Lower leg skin (tissue), 4 donors: ENCODE results near the gene CYP19A1. TPM values are rescaled to one million over a fixed set of nuclear protein-coding genes. Genes with fewer than 3 reads are reported as not detected.
A peak's percentile ranks its signal among the peaks of the same experiment; 100 is the strongest.

Experiments
- DNase-seq, 2 donors: peaks; one replicate each; pipeline ENCODE4 v3.0.0-alpha.2; 2019; ENCODE audit warnings: low spot score in 2 of 2
- H3K4me3 ChIP-seq: fragments of 200-600 bp; sonication (generic); 2 replicates; pipeline ENCODE4 v1.5.1; 2017; ENCODE audit warnings: mild to moderate bottlenecking, low read depth; ENCODE audit not compliant: poor library complexity, severe bottlenecking
- POLR2A ChIP-seq, 2 donors: fragments of 450-650 bp; IDR thresholded peaks; one replicate each; pipeline ENCODE4 v1.6.1; 2016 to 2017; ENCODE audit warnings: antibody characterized with exemption in 2 of 2, mild to moderate bottlenecking in 1 of 2, moderate library complexity in 1 of 2
- WGBS, 2 donors: methylation state at CpG; one replicate each; pipeline ENCODE4 v1.1.5; 2018; 5-methylcytosine and 5-hydroxymethylcytosine counted together
- intact Hi-C: fragments of 100-400 bp; cut with DNase I; formaldehyde crosslinking; loops from one replicate; pipeline ENCODE4 v1.15.0; 2023; ENCODE audit warnings: low total_unique reads
- total RNA-seq, 4 donors: library from RNA; depleted of rRNA; stranded (reverse); fragments of >200 nt; gene quantifications; one replicate each; pipeline ENCODE4 v1.1.0, GENCODE V29; 2016
- TF ChIP-seq, protein P1 (sequence below), 3 donors: fragments of 450-650 bp; IDR thresholded peaks; one replicate each; pipeline ENCODE4 v1.5.1; 2016; ENCODE audit warnings: antibody characterized with exemption in 3 of 3, mild to moderate bottlenecking in 3 of 3, moderate library complexity in 2 of 3

Gene CYP19A1
- total RNA-seq, 4 donors from 2014 or later, result 0.51 to 6.2 (median 2.6) TPM

DNA sequence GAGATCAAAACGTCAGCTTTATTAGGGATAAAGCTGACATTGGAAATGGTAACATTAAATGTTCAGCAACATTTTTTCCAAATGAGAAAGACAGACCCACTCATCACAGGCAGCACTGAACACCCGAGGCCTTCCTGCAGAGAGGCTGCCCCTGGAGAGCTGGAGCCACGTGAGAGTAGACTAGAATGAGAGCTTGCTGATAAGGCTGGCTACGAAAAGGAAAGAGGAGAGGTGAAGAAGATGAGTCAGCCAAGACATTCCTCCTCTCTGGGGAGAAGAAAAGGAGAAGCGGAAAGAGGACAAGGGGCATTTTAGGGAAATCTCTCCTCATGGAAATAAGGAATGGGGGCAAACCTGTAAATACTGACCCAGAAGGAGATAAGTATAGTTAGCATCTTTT lies 7.3 kb downstream of the CYP19A1 start:
- intact Hi-C loops, result no loop called here
- no peak for DNase-seq
- H3K4me3 ChIP-seq, result no peak overlapping the region
- WGBS, 2 donors, result 71 to 78% methylated on average over 5 of the region's 5 CpGs
- TF ChIP-seq POLR2A (IDR thresholded peaks at IDR 0.05), result no peak
- TF ChIP-seq, protein P1, sequence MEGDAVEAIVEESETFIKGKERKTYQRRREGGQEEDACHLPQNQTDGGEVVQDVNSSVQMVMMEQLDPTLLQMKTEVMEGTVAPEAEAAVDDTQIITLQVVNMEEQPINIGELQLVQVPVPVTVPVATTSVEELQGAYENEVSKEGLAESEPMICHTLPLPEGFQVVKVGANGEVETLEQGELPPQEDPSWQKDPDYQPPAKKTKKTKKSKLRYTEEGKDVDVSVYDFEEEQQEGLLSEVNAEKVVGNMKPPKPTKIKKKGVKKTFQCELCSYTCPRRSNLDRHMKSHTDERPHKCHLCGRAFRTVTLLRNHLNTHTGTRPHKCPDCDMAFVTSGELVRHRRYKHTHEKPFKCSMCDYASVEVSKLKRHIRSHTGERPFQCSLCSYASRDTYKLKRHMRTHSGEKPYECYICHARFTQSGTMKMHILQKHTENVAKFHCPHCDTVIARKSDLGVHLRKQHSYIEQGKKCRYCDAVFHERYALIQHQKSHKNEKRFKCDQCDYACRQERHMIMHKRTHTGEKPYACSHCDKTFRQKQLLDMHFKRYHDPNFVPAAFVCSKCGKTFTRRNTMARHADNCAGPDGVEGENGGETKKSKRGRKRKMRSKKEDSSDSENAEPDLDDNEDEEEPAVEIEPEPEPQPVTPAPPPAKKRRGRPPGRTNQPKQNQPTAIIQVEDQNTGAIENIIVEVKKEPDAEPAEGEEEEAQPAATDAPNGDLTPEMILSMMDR (IDR thresholded peaks at IDR 0.05), result no peak

DNA sequence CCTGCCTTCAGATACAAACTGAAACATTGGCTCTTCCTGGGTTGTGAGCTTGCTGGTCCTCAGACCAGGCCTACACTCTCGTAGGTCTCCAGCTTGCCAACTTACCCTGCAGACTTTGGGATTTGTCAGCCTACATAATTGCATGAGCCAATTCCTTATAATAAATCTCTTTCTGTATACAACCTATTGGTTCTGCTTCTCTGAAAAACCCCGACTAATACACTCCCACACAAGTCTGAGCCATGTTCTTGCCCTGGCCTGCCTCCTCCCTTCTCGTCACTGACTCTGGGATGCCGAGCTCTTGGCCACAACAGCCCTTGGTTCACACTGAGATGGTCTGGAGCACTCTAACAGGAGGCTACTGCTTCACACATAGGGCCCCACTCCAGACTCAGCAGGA lies 9.5 kb downstream of the CYP19A1 start:
- TF ChIP-seq POLR2A (IDR thresholded peaks at IDR 0.05), result no peak
- TF ChIP-seq, protein P1 (IDR thresholded peaks at IDR 0.05), result no peak
- H3K4me3 ChIP-seq, result no peak overlapping the region
- WGBS, 2 donors, result 76 to 79% methylated on average over 4 of the region's 4 CpGs
- no peak for DNase-seq
- intact Hi-C loops, result no loop called here

DNA sequence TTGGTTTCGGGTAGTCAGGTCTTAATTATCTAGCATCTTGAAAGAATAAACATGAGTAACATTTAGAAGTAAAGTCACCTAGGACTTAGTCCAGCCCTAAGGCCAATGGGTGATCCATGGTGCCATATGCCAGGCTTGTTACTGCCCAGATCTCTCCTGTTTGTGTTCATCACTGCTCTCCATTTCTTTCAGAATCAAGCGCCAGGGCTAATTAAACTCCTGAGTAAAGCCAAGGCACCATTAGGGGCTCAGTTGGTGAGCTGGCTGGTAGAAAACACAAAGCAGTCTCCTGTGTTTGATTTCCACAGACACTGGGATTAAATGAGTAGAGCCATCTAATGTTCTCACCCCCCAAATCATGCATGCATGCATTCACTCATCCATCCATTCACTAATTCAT lies 11.3 kb downstream of the CYP19A1 start:
- 93% methylated on average over 2 of the region's 2 CpGs for WGBS, 2 donors
- DNase-seq, result no peak
- intact Hi-C loops, result no loop called here
- H3K4me3 ChIP-seq, result no peak overlapping the region
- no peak for TF ChIP-seq POLR2A (IDR thresholded peaks at IDR 0.05)
- TF ChIP-seq, protein P1 (IDR thresholded peaks at IDR 0.05), result no peak

DNA sequence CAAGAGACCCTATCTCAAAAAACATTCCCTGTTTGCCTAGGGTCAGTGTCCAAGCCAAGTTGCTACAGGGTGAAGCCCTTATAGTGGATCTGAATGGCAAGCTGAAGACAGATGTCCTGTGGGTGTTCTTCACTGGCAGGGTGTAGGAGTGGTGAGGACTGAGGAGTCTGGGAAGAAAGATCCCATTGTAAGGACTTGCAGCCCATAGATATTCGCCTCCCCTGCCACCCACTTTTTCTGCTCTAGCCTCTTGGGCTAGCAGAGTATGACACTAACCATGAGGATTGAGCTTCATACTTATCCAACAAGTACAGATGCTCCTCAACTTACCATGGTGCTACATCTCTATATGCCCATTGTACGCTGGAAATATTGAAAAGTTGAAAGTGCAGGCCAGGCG lies 13.2 kb downstream of the CYP19A1 start:
- WGBS, 2 donors, result 96 to 98% methylated on average over 3 of the region's 3 CpGs
- DNase-seq, result no peak

DNA sequence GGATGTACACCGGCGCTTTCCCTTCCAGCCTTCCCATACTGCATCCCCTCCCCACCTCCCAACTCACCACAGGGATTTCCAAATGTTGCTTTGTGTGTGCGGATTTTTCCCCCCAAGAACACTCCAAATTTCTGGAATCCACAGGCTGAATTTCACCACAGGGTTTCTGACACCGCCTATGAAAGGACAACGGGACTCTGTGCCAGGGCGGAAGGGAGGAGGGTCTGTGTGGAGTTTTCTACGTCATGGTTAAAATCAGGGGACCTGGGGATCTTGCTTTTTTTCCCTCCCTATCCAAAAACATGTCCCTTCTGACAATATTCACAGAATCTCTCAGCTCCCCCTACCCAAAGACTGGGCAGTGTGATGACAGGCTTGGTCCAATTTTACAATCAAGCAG lies 14.6 kb downstream of the CYP19A1 start:
- DNase-seq, result peak in 1 of 2 donors; percentile 74
- 84 to 87% methylated on average over 7 of the region's 7 CpGs for WGBS, 2 donors
- no peak overlapping the region for H3K4me3 ChIP-seq
- no peak for TF ChIP-seq POLR2A (IDR thresholded peaks at IDR 0.05)
- TF ChIP-seq, protein P1 (IDR thresholded peaks at IDR 0.05), result no peak
- intact Hi-C loops, result no loop called here

More for the DNA sequence above, 13.2 kb downstream of the CYP19A1 start:
- no peak for TF ChIP-seq POLR2A (IDR thresholded peaks at IDR 0.05)
- TF ChIP-seq, protein P1 (IDR thresholded peaks at IDR 0.05), result no peak
- no peak overlapping the region for H3K4me3 ChIP-seq
- intact Hi-C loops, result no loop called here

DNA sequence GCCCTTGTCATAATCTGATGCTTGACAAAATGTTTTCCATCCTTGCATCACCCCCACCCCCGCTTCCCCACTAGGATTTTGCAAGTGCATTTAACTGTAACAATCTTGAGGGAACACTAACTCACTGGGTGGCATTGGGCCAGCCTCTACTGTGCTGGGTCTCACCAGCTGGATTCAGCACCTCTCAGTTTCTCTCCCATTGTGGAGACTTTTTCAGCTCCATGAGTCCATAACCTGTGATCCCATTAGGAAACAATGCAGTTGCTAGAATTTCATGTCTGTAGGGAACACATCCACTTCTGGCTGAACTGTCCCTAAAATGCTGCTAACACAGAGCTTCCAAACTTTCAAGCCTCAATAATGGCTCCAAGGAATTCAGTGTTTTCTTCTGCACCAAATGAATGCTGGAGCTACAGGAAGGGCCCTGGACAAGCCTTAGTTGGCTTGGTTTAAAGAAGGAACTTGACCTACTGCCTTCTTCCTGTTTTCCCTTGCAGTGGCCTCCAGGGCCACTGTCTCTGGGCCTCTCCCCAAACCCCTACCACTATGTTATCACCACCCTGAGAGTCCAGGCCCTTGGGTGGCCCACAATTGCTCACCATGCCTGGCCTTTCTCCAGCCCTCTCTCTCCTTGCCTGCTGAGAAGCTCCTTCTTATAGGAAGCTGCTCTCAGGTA lies 15.6 kb downstream of the CYP19A1 start:
- 67 to 92% methylated on average over 1 of the region's 1 CpG for WGBS, 2 donors
- no peak for TF ChIP-seq POLR2A (IDR thresholded peaks at IDR 0.05)
- TF ChIP-seq, protein P1 (IDR thresholded peaks at IDR 0.05), result no peak
- DNase-seq, result peak; percentile 68 to 93
- intact Hi-C loops, result no loop called here
- no peak overlapping the region for H3K4me3 ChIP-seq
